ENCODE results near the gene KIRREL3. TPM values are rescaled to one million over a fixed set of nuclear protein-coding genes. Genes with fewer than 3 reads are reported as not detected.

The KIRREL3 gene
- polyA plus RNA-seq, 1 of the 3 experiments (the other 2 are of a cell fraction): 3.7 TPM

DNA sequence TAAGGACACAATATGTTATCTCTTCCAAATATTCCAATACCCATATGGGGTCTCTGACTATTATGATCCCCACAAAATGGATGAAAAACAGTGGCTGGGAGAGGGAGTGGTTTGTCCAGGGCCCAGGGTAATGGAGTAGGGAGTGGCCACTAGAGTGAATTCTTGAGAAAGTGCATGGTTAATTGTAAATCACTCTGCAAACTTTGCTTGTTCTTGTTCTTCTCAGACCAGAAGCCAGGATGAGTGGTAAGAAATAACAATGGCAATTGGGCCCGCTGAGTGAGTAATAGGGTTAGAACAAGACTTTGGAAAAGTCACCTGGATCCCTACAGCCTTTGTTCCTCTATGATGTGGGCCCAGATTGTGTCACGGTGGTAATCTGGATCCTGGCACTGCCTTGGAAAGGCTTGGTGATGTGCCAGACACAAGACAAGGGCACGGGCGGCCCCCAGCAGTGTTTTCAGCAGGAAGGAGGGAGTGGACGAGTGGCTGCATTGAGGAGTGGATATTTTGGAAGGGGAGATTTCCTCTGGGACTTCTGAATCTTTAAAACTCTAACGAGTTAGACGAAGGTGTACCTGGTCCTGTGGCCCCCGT is 18.2 kb upstream of the KIRREL3 start:
- H3K79me2 ChIP-seq (ENCODE audit: insufficient read depth): no peaks in the 10 kb centered on the region
- H3K4me1 ChIP-seq (ENCODE audit: control insufficient read depth in 1 of 2, insufficient read depth in 2 of 2, low read depth in 1 of 2, low read length in 1 of 2): no peaks in the 10 kb centered on the region
- CTCF ChIA-PET: no interaction called here
- POLR2A ChIA-PET: no interaction called here
- no peaks in the 10 kb centered on the region for H3K9me3 ChIP-seq
- H3K9me2 ChIP-seq: no peaks in the 10 kb centered on the region
- H3K9ac ChIP-seq: no peak overlapping the region
- H3K27me3 ChIP-seq (ENCODE audit: insufficient read depth): no peaks in the 10 kb centered on the region; the same call in 1 of the 2 replicates
- H2AFZ ChIP-seq (ENCODE audit: low read depth): no peak overlapping the region
- WGBS (ENCODE audit: low lambda C conversion rate): 77% methylated on average over 8 of the region's 8 CpGs
- no peaks in the 10 kb centered on the region for H3F3A ChIP-seq (replicated peaks; ENCODE audit: insufficient read depth)
- no peak for DNase-seq
- no peak overlapping the region for H3K4me3 ChIP-seq (ENCODE audit: low read depth in 2 of 2, low read length in 1 of 2)
- no peaks in the 10 kb centered on the region for H3K36me3 ChIP-seq (replicated peaks in 1 of 2; ENCODE audit: control insufficient read depth in 1 of 2, insufficient read depth in 2 of 2, low read length in 1 of 2)
- no peak overlapping the region for H3K4me2 ChIP-seq
- no peak overlapping the region for H3K27ac ChIP-seq (ENCODE audit: low read depth in 2 of 2, low read length in 1 of 2)
- H4K20me1 ChIP-seq (ENCODE audit: insufficient read depth): no peaks in the 10 kb centered on the region
- no peak for TF ChIP-seq ZBTB33 (IDR thresholded peaks at IDR 0.05; ENCODE audit: borderline replicate concordance, low read depth)
- TF ChIP-seq TCF12 (IDR thresholded peaks at IDR 0.05): no peak
- no peak for TF ChIP-seq RXRA (IDR thresholded peaks at IDR 0.05; ENCODE audit: borderline replicate concordance, low read depth)
- no peak for TF ChIP-seq PBX3 (IDR thresholded peaks at IDR 0.05)
- TF ChIP-seq, protein P1, sequence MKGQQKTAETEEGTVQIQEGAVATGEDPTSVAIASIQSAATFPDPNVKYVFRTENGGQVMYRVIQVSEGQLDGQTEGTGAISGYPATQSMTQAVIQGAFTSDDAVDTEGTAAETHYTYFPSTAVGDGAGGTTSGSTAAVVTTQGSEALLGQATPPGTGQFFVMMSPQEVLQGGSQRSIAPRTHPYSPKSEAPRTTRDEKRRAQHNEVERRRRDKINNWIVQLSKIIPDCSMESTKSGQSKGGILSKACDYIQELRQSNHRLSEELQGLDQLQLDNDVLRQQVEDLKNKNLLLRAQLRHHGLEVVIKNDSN (IDR thresholded peaks at IDR 0.05; ENCODE audit: borderline replicate concordance, low read depth): no peak
- no peak for TF ChIP-seq REST (IDR thresholded peaks at IDR 0.05; ENCODE audit: low read depth, low read length)
- no peak for TF ChIP-seq YY1 (IDR thresholded peaks at IDR 0.05; ENCODE audit: low read depth)
- TF ChIP-seq JUND (IDR thresholded peaks at IDR 0.05): no peak
- no peak for TF ChIP-seq POLR2AphosphoS5 (IDR thresholded peaks at IDR 0.05; ENCODE audit: low read depth, low read length)
- TF ChIP-seq, protein P2, sequence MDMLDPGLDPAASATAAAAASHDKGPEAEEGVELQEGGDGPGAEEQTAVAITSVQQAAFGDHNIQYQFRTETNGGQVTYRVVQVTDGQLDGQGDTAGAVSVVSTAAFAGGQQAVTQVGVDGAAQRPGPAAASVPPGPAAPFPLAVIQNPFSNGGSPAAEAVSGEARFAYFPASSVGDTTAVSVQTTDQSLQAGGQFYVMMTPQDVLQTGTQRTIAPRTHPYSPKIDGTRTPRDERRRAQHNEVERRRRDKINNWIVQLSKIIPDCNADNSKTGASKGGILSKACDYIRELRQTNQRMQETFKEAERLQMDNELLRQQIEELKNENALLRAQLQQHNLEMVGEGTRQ (IDR thresholded peaks at IDR 0.05; ENCODE audit: borderline replicate concordance, low read depth, low read length): no peak

All from SK-N-SH (cell line).